ENCODE measurements around the gene C5orf63.
"Not testable (repeated sequence)": the region's sequence is repeated elsewhere in the genome, so short reads cannot be mapped to it uniquely, and the experiment has no call there.

Gene C5orf63

DNA sequence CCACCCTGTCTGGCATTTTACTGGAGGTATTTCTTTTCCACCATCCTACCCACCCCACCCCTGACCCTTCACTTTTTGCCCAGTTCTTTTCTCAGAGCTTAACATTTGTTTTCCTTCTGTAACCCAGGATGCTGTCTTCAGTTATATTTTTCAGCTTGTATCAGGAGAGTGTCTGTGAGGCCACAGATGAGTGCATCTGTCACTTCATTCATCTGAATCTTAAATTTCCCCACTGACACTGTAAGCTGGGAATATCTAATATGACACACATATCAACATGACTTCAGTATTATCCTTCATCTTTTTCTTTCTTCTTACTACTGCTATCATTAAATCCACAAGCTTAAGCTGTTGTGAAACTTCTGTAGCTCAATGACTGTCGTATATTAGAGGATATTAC lies 47.8 kb downstream of the C5orf63 start:
- Histone ChIP-seq H3K27ac (ENCODE audit: low read depth, low read length, poor library complexity, severe bottlenecking) (no peak overlapping the region), H2AFZ (ENCODE audit: low read length) (no peak overlapping the region), H3K9me3 (ENCODE audit: low read length) (no peaks in the 10 kb centered on the region), H3K9me2 (ENCODE audit: low read depth, low read length) (no peaks in the 10 kb centered on the region), H3F3A (ENCODE audit: insufficient read depth, low read length) (no peaks in the 10 kb centered on the region), H3K36me3 (ENCODE audit: insufficient read depth, low read length) (no peaks in the 10 kb centered on the region), H3K4me3 (ENCODE audit: low read depth, low read length, poor library complexity, severe bottlenecking) (no peak overlapping the region), H3K4me1 (ENCODE audit: insufficient read depth, low read length, severe bottlenecking) (peaks cover 14% of the 10 kb centered on the region), H3K9ac (ENCODE audit: low read length) (no peak overlapping the region), H3K27me3 (ENCODE audit: insufficient read depth, low read length) (0 out of 2 replicates have a peak, but pooled peaks cover 3% of the 10 kb centered on the region), H4K20me1 (ENCODE audit: insufficient read depth, low read length) (no peaks in the 10 kb centered on the region), H3K79me2 (ENCODE audit: insufficient read depth, low read length) (no peaks in the 10 kb centered on the region), H3K4me2 (ENCODE audit: low read length) (no peak overlapping the region)
- TF ChIP-seq EZH2 (IDR thresholded peaks at IDR 0.05; ENCODE audit: borderline replicate concordance, low read length) (no peak), CTCF (IDR thresholded peaks at IDR 0.05; ENCODE audit: low read length) (no peak)

DNA sequence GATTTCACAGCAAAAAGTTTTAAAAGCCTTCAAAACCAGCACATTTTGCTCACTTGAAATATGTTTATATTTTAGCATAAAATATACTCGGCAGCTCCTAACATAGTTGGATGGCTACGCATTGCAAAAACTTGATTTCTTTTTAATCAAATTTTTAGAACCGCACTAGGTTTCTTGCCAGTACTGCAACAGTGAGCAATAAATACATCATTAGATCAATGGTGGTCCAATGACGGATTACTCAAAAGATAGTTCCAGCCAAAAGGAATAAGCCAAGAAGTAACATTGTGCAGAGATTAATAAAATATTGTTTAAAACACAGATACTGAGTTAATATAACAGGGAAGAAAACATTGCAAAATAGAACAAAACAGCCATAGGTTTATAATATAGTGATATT lies 48.5 kb downstream of the C5orf63 start:
- H3K4me1 ChIP-seq (ENCODE audit: insufficient read depth, low read length, severe bottlenecking), result peaks cover 14% of the 10 kb centered on the region
- H3K9me3 ChIP-seq (ENCODE audit: low read length), result no peaks in the 10 kb centered on the region
- no peaks in the 10 kb centered on the region for H3K36me3 ChIP-seq (ENCODE audit: insufficient read depth, low read length)
- H3K79me2 ChIP-seq (ENCODE audit: insufficient read depth, low read length), result no peaks in the 10 kb centered on the region
- H3F3A ChIP-seq (ENCODE audit: insufficient read depth, low read length), result no peaks in the 10 kb centered on the region
- no peak overlapping the region for H3K9ac ChIP-seq (ENCODE audit: low read length)
- no peak overlapping the region for H2AFZ ChIP-seq (ENCODE audit: low read length)
- no peak overlapping the region for H3K27ac ChIP-seq (ENCODE audit: low read depth, low read length, poor library complexity, severe bottlenecking)
- no peak for TF ChIP-seq EZH2 (IDR thresholded peaks at IDR 0.05; ENCODE audit: borderline replicate concordance, low read length)
- TF ChIP-seq CTCF (IDR thresholded peaks at IDR 0.05; ENCODE audit: low read length), result no peak
- H4K20me1 ChIP-seq (ENCODE audit: insufficient read depth, low read length), result no peaks in the 10 kb centered on the region
- no peak overlapping the region for H3K4me2 ChIP-seq (ENCODE audit: low read length)
- no peak overlapping the region for H3K4me3 ChIP-seq (ENCODE audit: low read depth, low read length, poor library complexity, severe bottlenecking)
- H3K9me2 ChIP-seq (ENCODE audit: low read depth, low read length), result no peaks in the 10 kb centered on the region
- H3K27me3 ChIP-seq (ENCODE audit: insufficient read depth, low read length), result 0 out of 2 replicates have a peak, but pooled peaks cover 3% of the 10 kb centered on the region

- not testable (repeated sequence) for H3K79me2 ChIP-seq (ENCODE audit: insufficient read depth, low read length); H3K9ac ChIP-seq (ENCODE audit: low read length)
These were observed 49.6 kb downstream of the C5orf63 start for GRCh38 chr5:127023552-127024191.

DNA sequence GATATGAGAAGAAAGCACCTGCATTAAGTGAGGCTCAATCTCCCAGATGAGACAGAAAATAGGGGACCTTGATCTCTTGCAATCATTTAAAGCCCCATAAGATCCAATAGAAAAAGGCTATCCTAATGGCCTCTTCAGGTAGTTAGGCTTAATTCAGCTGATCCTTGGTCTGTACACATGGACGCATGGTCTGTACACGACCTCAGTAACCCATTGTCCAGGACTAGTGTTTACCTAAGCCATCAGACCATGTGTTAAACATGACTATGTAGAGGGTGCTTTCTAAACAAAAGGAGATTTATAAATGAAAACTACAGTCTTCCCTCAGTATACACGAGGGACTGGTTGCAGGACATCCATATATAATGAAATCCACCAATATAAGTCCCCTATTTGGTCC lies 50.5 kb downstream of the C5orf63 start:
- Histone ChIP-seq H4K20me1 (ENCODE audit: insufficient read depth, low read length) (no peaks in the 10 kb centered on the region), H3F3A (ENCODE audit: insufficient read depth, low read length) (no peaks in the 10 kb centered on the region), H3K4me1 (ENCODE audit: insufficient read depth, low read length, severe bottlenecking) (no peaks in the 10 kb centered on the region), H3K4me3 (ENCODE audit: low read depth, low read length, poor library complexity, severe bottlenecking) (no peak overlapping the region), H3K79me2 (ENCODE audit: insufficient read depth, low read length) (no peaks in the 10 kb centered on the region), H3K27ac (ENCODE audit: low read depth, low read length, poor library complexity, severe bottlenecking) (no peak overlapping the region), H3K36me3 (ENCODE audit: insufficient read depth, low read length) (no peaks in the 10 kb centered on the region), H3K9ac (ENCODE audit: low read length) (no peak overlapping the region), H3K9me3 (ENCODE audit: low read length) (no peaks in the 10 kb centered on the region), H2AFZ (ENCODE audit: low read length) (no peak overlapping the region), H3K9me2 (ENCODE audit: low read depth, low read length) (no peaks in the 10 kb centered on the region), H3K4me2 (ENCODE audit: low read length) (no peak overlapping the region), H3K27me3 (ENCODE audit: insufficient read depth, low read length) (no peaks in the 10 kb centered on the region)
- TF ChIP-seq EZH2 (IDR thresholded peaks at IDR 0.05; ENCODE audit: borderline replicate concordance, low read length) (no peak), CTCF (IDR thresholded peaks at IDR 0.05; ENCODE audit: low read length) (no peak)

More at GRCh38 chr5:127023552-127024191, 49.6 kb downstream of the C5orf63 start:
- not testable (repeated sequence) for H2AFZ ChIP-seq (ENCODE audit: low read length); H3K27ac ChIP-seq (ENCODE audit: low read depth, low read length, poor library complexity, severe bottlenecking); H3K4me2 ChIP-seq (ENCODE audit: low read length); H3K9me2 ChIP-seq (ENCODE audit: low read depth, low read length); H3K36me3 ChIP-seq (ENCODE audit: insufficient read depth, low read length); H3K27me3 ChIP-seq (ENCODE audit: insufficient read depth, low read length); H3K9me3 ChIP-seq (ENCODE audit: low read length); H3F3A ChIP-seq (ENCODE audit: insufficient read depth, low read length); H3K4me1 ChIP-seq (ENCODE audit: insufficient read depth, low read length, severe bottlenecking); H4K20me1 ChIP-seq (ENCODE audit: insufficient read depth, low read length); H3K4me3 ChIP-seq (ENCODE audit: low read depth, low read length, poor library complexity, severe bottlenecking)

All from OCI-LY1 (cell line).